ENCODE data around the gene PRKN. TPM values are rescaled to one million over a fixed set of nuclear protein-coding genes. Genes with fewer than 3 reads are reported as not detected.

The PRKN gene
- total RNA-seq, 1 experiment from 2014 or later: 2.0 TPM

- H4K8ac ChIP-seq (replicated peaks; ENCODE audit: insufficient read length, low read depth, low read length): no peak overlapping the region
- no peak overlapping the region for H3K23ac ChIP-seq (ENCODE audit: insufficient read length, low read depth, low read length)
- Mint-ChIP-seq H3K36me3 (ENCODE audit: insufficient read depth in 1 of 3, low read depth in 3 of 3) (no peaks in the 10 kb centered on the region), H3K9me3 (no peaks in the 10 kb centered on the region; a peak in 1 of 5 replicates), H3K27ac (no peak overlapping the region), H3K27me3 (ENCODE audit: low read depth) (no peaks in the 10 kb centered on the region), H3K4me3 (no peak overlapping the region), H3K4me1 (no peaks in the 10 kb centered on the region)
- no peak overlapping the region for H2AK5ac ChIP-seq (ENCODE audit: insufficient read length, low read length)
- H3K23me2 ChIP-seq (ENCODE audit: insufficient read length, low read depth, low read length, poor library complexity, severe bottlenecking): no peaks in the 10 kb centered on the region
- H4K20me1 ChIP-seq (ENCODE audit: control insufficient read depth, insufficient read depth, insufficient read length): no peaks in the 10 kb centered on the region
- no peak overlapping the region for H3K4ac ChIP-seq (ENCODE audit: low read depth, low read length)
- H2BK5ac ChIP-seq (ENCODE audit: insufficient read length, low read length): no peak overlapping the region
- no peaks in the 10 kb centered on the region for H3K79me1 ChIP-seq (ENCODE audit: insufficient read depth, low read depth, low read length, poor library complexity, severe bottlenecking)
- no peak overlapping the region for H3K27ac ChIP-seq (ENCODE audit: insufficient read length, low read depth, low read length)
- H4K5ac ChIP-seq (ENCODE audit: insufficient read length, low read depth, low read length): no peak overlapping the region
- no peaks in the 10 kb centered on the region for H3K4me1 ChIP-seq (ENCODE audit: insufficient read depth, low read length)
- no peak for DNase-seq
- H4K91ac ChIP-seq (ENCODE audit: insufficient read length, low read depth, low read length): no peak overlapping the region
- H3K9ac ChIP-seq (ENCODE audit: extremely low read depth, insufficient read length, low read length): no peak overlapping the region
- no peaks in the 10 kb centered on the region for H3K9me3 ChIP-seq (ENCODE audit: control insufficient read depth, low read depth, low read length)
- H2BK12ac ChIP-seq (ENCODE audit: insufficient read length, low read depth, low read length): no peak overlapping the region
- H3K14ac ChIP-seq (ENCODE audit: insufficient read depth, low read length): no peak overlapping the region
- no peaks in the 10 kb centered on the region for H3K27me3 ChIP-seq (ENCODE audit: insufficient read depth, low read length)
- no peak overlapping the region for H3T11ph ChIP-seq (ENCODE audit: low read length)
- no peak for TF ChIP-seq CTCF (conservative IDR thresholded peaks at IDR 0.05)
- WGBS (ENCODE audit: extremely low coverage, insufficient read length, low lambda C conversion rate): no CpG with 5 or more reads among the region's 9 CpGs
- H2BK120ac ChIP-seq (ENCODE audit: low read depth, low read length, poor library complexity, severe bottlenecking): no peak overlapping the region
- H3K18ac ChIP-seq (ENCODE audit: insufficient read length, low read depth, low read length): no peak overlapping the region
- no peak overlapping the region for H2AFZ ChIP-seq (ENCODE audit: low read length)
- no peaks in the 10 kb centered on the region for H3K79me2 ChIP-seq (ENCODE audit: insufficient read depth, low read length)
- no peak overlapping the region for H3K4me2 ChIP-seq (ENCODE audit: insufficient read depth, insufficient read length, low read length)
- H2BK20ac ChIP-seq (ENCODE audit: low read depth, low read length, poor library complexity, severe bottlenecking): no peak overlapping the region
- H3K56ac ChIP-seq (ENCODE audit: insufficient read length, low read depth, low read length): no peak overlapping the region
- no peak overlapping the region for H2BK15ac ChIP-seq (ENCODE audit: low read depth, low read length)
Measured at GRCh38 chr6:161561908-161562307, 1165.7 kb downstream of the PRKN start.
